ENCODE data around the gene STT3A.
A peak's percentile ranks its signal among the peaks of the same experiment; 100 is the strongest.

STT3A gene

DNA sequence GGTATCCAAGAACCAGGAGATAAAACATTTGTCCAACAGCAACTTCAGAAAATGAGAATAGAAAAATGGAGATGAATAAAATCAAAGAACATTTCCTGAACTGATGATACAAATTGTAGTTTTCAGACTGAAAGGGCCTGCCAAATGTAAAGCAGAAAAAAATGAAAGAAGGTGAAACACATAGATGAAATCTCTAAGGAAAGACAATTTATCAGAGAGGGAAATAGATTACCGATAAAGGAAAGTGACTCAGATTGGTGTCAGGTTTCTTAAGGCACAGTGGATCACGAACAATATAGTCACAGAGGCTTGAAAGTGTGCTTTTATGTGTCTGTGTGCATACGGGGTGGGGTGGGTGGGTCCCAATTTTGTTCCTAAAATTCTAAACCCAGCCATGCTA lies 4.1 kb upstream of the STT3A start:
- Histone ChIP-seq H2AK5ac (ENCODE audit: low read length) (no peak overlapping the region), H3K23ac (ENCODE audit: low read length) (no peak overlapping the region), H3K27ac (ENCODE audit: low read depth, low read length) (no peak overlapping the region), H3K4me1 (ENCODE audit: control insufficient read depth, low read depth, low read length) (peaks cover 2% of the 10 kb centered on the region), H3K18ac (ENCODE audit: low read length) (no peak overlapping the region), H3K36me3 (ENCODE audit: control insufficient read depth, insufficient read depth, low read length) (peaks cover 1% of the 10 kb centered on the region), H4K5ac (ENCODE audit: low read length) (no peak overlapping the region), H2BK15ac (replicated peaks; ENCODE audit: low read depth) (no peak overlapping the region), H4K8ac (ENCODE audit: low read depth, low read length) (no peak overlapping the region), H2BK5ac (ENCODE audit: low read length) (no peak overlapping the region), H3K4me2 (ENCODE audit: low read length) (no peak overlapping the region), H3K4ac (ENCODE audit: low read depth, low read length) (no peak overlapping the region), H3K56ac (ENCODE audit: low read length) (no peak overlapping the region), H2BK120ac (ENCODE audit: low read depth, low read length) (no peak overlapping the region), H3K4me3 (ENCODE audit: low read length) (no peak overlapping the region), H3K79me1 (ENCODE audit: low read length) (peaks cover 5% of the 10 kb centered on the region), H3K9ac (ENCODE audit: low read length) (no peak overlapping the region), H3K79me2 (ENCODE audit: control insufficient read depth, insufficient read depth, low read length) (peaks cover 6% of the 10 kb centered on the region), H3K27me3 (ENCODE audit: insufficient read depth, low read length, poor library complexity) (no peaks in the 10 kb centered on the region)
- no CpG with 5 or more reads among the region's 3 CpGs for WGBS (ENCODE audit: extremely low coverage, insufficient coverage, low lambda C conversion rate)
- DNase-seq: no peak

GRCh38 chr11:125591649-125592304 lies 875 bp upstream of the STT3A start:
- no CpG with 5 or more reads among the region's 30 CpGs for WGBS (ENCODE audit: extremely low coverage, insufficient coverage, low lambda C conversion rate)
- H3K18ac ChIP-seq (ENCODE audit: low read length): no peak overlapping the region
- H3K4ac ChIP-seq (ENCODE audit: low read depth, low read length): peak overlapping the region; percentile 88
- no peaks in the 10 kb centered on the region for H3K36me3 ChIP-seq (ENCODE audit: control insufficient read depth, insufficient read depth, low read length)
- peak overlapping the region; percentile 89 for H3K4me2 ChIP-seq (ENCODE audit: low read length)
- peaks cover 26% of the 10 kb centered on the region for H3K79me2 ChIP-seq (ENCODE audit: control insufficient read depth, insufficient read depth, low read length)
- peak overlapping the region; percentile 41 for H4K5ac ChIP-seq (ENCODE audit: low read length)
- H3K56ac ChIP-seq (ENCODE audit: low read length): peak overlapping the region; percentile 95
- peak overlapping the region; percentile 81 for H3K4me3 ChIP-seq (ENCODE audit: low read length)
- H4K8ac ChIP-seq (ENCODE audit: low read depth, low read length): no peak overlapping the region
- H3K4me1 ChIP-seq (ENCODE audit: control insufficient read depth, low read depth, low read length): peaks cover 2% of the 10 kb centered on the region
- H3K27ac ChIP-seq (ENCODE audit: low read depth, low read length): peak overlapping the region; percentile 13
- H2BK15ac ChIP-seq (replicated peaks; ENCODE audit: low read depth): no peak overlapping the region
- peak overlapping the region; percentile 68 for H3K23ac ChIP-seq (ENCODE audit: low read length)
- H2AK5ac ChIP-seq (ENCODE audit: low read length): no peak overlapping the region
- H2BK120ac ChIP-seq (ENCODE audit: low read depth, low read length): no peak overlapping the region
- peaks cover 6% of the 10 kb centered on the region for H3K79me1 ChIP-seq (ENCODE audit: low read length)
- no peaks in the 10 kb centered on the region for H3K27me3 ChIP-seq (ENCODE audit: insufficient read depth, low read length, poor library complexity)
- peak overlapping the region; percentile 37 for H2BK5ac ChIP-seq (ENCODE audit: low read length)
- peak overlapping the region; percentile 96 for H3K9ac ChIP-seq (ENCODE audit: low read length)
- no peak for DNase-seq

- H3K27ac ChIP-seq (ENCODE audit: low read depth, low read length): peak overlapping the region; percentile 47
- H3K18ac ChIP-seq (ENCODE audit: low read length): peak overlapping the region; percentile 30
- no peak overlapping the region for H2BK120ac ChIP-seq (ENCODE audit: low read depth, low read length)
- peaks cover 2% of the 10 kb centered on the region for H3K4me1 ChIP-seq (ENCODE audit: control insufficient read depth, low read depth, low read length)
- no peaks in the 10 kb centered on the region for H3K27me3 ChIP-seq (ENCODE audit: insufficient read depth, low read length, poor library complexity)
- H3K36me3 ChIP-seq (ENCODE audit: control insufficient read depth, insufficient read depth, low read length): no peaks in the 10 kb centered on the region
- H3K4me2 ChIP-seq (ENCODE audit: low read length): peak overlapping the region; percentile 39
- no peak overlapping the region for H3K23ac ChIP-seq (ENCODE audit: low read length)
- H3K4ac ChIP-seq (ENCODE audit: low read depth, low read length): no peak overlapping the region
- H3K79me1 ChIP-seq (ENCODE audit: low read length): peaks cover 6% of the 10 kb centered on the region
- no peak overlapping the region for H2AK5ac ChIP-seq (ENCODE audit: low read length)
- H4K8ac ChIP-seq (ENCODE audit: low read depth, low read length): no peak overlapping the region
- H3K79me2 ChIP-seq (ENCODE audit: control insufficient read depth, insufficient read depth, low read length): peaks cover 28% of the 10 kb centered on the region
- H3K9ac ChIP-seq (ENCODE audit: low read length): peak overlapping the region; percentile 90
- DNase-seq: no peak
- WGBS (ENCODE audit: extremely low coverage, insufficient coverage, low lambda C conversion rate): no CpG with 5 or more reads among the region's 18 CpGs
- H2BK5ac ChIP-seq (ENCODE audit: low read length): peak overlapping the region; percentile 25
- peak overlapping the region; percentile 94 for H3K56ac ChIP-seq (ENCODE audit: low read length)
- H3K4me3 ChIP-seq (ENCODE audit: low read length): peak overlapping the region; percentile 86
- H2BK15ac ChIP-seq (replicated peaks; ENCODE audit: low read depth): no peak overlapping the region
- H4K5ac ChIP-seq (ENCODE audit: low read length): no peak overlapping the region
Measured at GRCh38 chr11:125593114-125593820, 615 bp downstream of the STT3A start.

GRCh38 chr11:125594958-125595357 lies 2.3 kb downstream of the STT3A start:
- H3K36me3 ChIP-seq (ENCODE audit: control insufficient read depth, insufficient read depth, low read length): peaks cover 3% of the 10 kb centered on the region
- no peak overlapping the region for H3K9ac ChIP-seq (ENCODE audit: low read length)
- H2BK5ac ChIP-seq (ENCODE audit: low read length): no peak overlapping the region
- no peak overlapping the region for H3K56ac ChIP-seq (ENCODE audit: low read length)
- H3K4me1 ChIP-seq (ENCODE audit: control insufficient read depth, low read depth, low read length): peaks cover 2% of the 10 kb centered on the region
- H4K5ac ChIP-seq (ENCODE audit: low read length): no peak overlapping the region
- H3K27ac ChIP-seq (ENCODE audit: low read depth, low read length): no peak overlapping the region
- no peak overlapping the region for H2AK5ac ChIP-seq (ENCODE audit: low read length)
- H3K4me2 ChIP-seq (ENCODE audit: low read length): no peak overlapping the region
- no peak for DNase-seq
- no peak overlapping the region for H3K4ac ChIP-seq (ENCODE audit: low read depth, low read length)
- no peak overlapping the region for H4K8ac ChIP-seq (ENCODE audit: low read depth, low read length)
- H2BK120ac ChIP-seq (ENCODE audit: low read depth, low read length): no peak overlapping the region
- H2BK15ac ChIP-seq (replicated peaks; ENCODE audit: low read depth): no peak overlapping the region
- H3K23ac ChIP-seq (ENCODE audit: low read length): no peak overlapping the region
- H3K79me2 ChIP-seq (ENCODE audit: control insufficient read depth, insufficient read depth, low read length): peaks cover 28% of the 10 kb centered on the region
- H3K4me3 ChIP-seq (ENCODE audit: low read length): no peak overlapping the region
- no peaks in the 10 kb centered on the region for H3K27me3 ChIP-seq (ENCODE audit: insufficient read depth, low read length, poor library complexity)
- peaks cover 6% of the 10 kb centered on the region for H3K79me1 ChIP-seq (ENCODE audit: low read length)
- no CpG with 5 or more reads among the region's 3 CpGs for WGBS (ENCODE audit: extremely low coverage, insufficient coverage, low lambda C conversion rate)
- H3K18ac ChIP-seq (ENCODE audit: low read length): no peak overlapping the region

GRCh38 chr11:125600663-125601062 lies 8.0 kb downstream of the STT3A start:
- DNase-seq: no peak
- Histone ChIP-seq H3K27ac (ENCODE audit: low read depth, low read length) (no peak overlapping the region), H3K56ac (ENCODE audit: low read length) (no peak overlapping the region), H2BK5ac (ENCODE audit: low read length) (no peak overlapping the region), H3K18ac (ENCODE audit: low read length) (no peak overlapping the region), H3K79me2 (ENCODE audit: control insufficient read depth, insufficient read depth, low read length) (peaks cover 4% of the 10 kb centered on the region), H3K9ac (ENCODE audit: low read length) (no peak overlapping the region), H3K4ac (ENCODE audit: low read depth, low read length) (no peak overlapping the region), H3K4me1 (ENCODE audit: control insufficient read depth, low read depth, low read length) (no peaks in the 10 kb centered on the region), H4K5ac (ENCODE audit: low read length) (no peak overlapping the region), H3K4me2 (ENCODE audit: low read length) (no peak overlapping the region), H3K4me3 (ENCODE audit: low read length) (no peak overlapping the region), H2AK5ac (ENCODE audit: low read length) (no peak overlapping the region), H3K79me1 (ENCODE audit: low read length) (no peaks in the 10 kb centered on the region), H4K8ac (ENCODE audit: low read depth, low read length) (no peak overlapping the region), H2BK15ac (replicated peaks; ENCODE audit: low read depth) (no peak overlapping the region), H3K23ac (ENCODE audit: low read length) (no peak overlapping the region), H3K27me3 (ENCODE audit: insufficient read depth, low read length, poor library complexity) (no peaks in the 10 kb centered on the region), H3K36me3 (ENCODE audit: control insufficient read depth, insufficient read depth, low read length) (peaks cover 10% of the 10 kb centered on the region), H2BK120ac (ENCODE audit: low read depth, low read length) (no peak overlapping the region)
- WGBS (ENCODE audit: extremely low coverage, insufficient coverage, low lambda C conversion rate): no CpG with 5 or more reads among the region's 2 CpGs

Measured in mesendoderm (in vitro differentiated cells).